Measurements from ENCODE around the gene NPHS1. TPM values are rescaled to one million over a fixed set of nuclear protein-coding genes. Genes with fewer than 3 reads are reported as not detected.
"Not testable (repeated sequence)": the region's sequence is repeated elsewhere in the genome, so short reads cannot be mapped to it uniquely, and the experiment has no call there.

NPHS1 gene
- polyA plus RNA-seq, 3 donors = not detected

DNA sequence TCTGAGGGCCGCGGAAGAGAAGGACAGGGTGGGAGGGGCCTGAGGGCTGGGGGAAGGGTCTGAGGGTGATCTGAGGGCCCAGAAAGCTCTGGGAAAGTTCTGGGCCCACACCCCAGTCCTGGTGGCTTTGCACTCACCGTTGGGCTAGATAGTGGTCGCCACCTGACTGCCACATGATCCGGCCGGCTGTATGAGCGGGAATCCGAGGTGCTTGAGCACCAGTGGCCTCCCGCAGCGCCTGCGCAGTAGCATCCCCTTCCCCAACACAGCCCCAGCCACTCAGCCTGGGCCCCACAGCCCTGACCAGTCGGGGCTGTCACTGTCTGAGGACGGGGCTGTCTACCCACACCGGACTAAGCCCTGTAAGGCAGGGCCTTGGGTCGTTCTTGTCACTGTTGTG is 54.6 kb downstream of the NPHS1 start:
- peak in 1 of 3 donors; percentile 5 for DNase-seq
- Histone ChIP-seq H3K4me2 (replicated peaks; ENCODE audit: extremely low read depth, low read length, poor library complexity, severe bottlenecking) (peak overlapping the region; percentile 19), H3K9ac (ENCODE audit: insufficient read depth, low read length, poor library complexity, severe bottlenecking) (no peak overlapping the region), H3K4me3 (replicated peaks in 1 of 3; ENCODE audit: low read depth in 2 of 3, low read length in 3 of 3) (no peak overlapping the region), H2AFZ (ENCODE audit: insufficient read depth, low read depth, low read length, poor library complexity, severe bottlenecking) (no peak overlapping the region), H3K27ac (ENCODE audit: low read depth in 1 of 2, low read length in 2 of 2) (no peak overlapping the region), H3K27me3 (ENCODE audit: control insufficient read depth in 2 of 2, insufficient read depth in 2 of 2, low read length in 2 of 2) (peaks cover 2 to 22% of the 10 kb centered on the region in 2 donors), H3K36me3 (replicated peaks in 1 of 2; ENCODE audit: control insufficient read depth in 1 of 2, insufficient read depth in 2 of 2, low read length in 2 of 2) (no peaks in the 10 kb centered on the region), H3K4me1 (ENCODE audit: control insufficient read depth in 1 of 2, insufficient read depth in 2 of 2, low read length in 2 of 2) (no peaks in the 10 kb centered on the region), H3K9me3 (replicated peaks in 1 of 2; ENCODE audit: control insufficient read depth in 1 of 2, insufficient read depth in 1 of 2, low read length in 2 of 2) (peaks cover 0 to 4% of the 10 kb centered on the region in 2 donors), H4K20me1 (ENCODE audit: insufficient read depth, low read length) (no peaks in the 10 kb centered on the region), H3K79me2 (ENCODE audit: insufficient read depth, low read length) (no peaks in the 10 kb centered on the region)
- Mint-ChIP-seq H3K4me3 (peak overlapping the region in 1 of 2 donors; percentile 73), H3K4me1 (peaks cover 4% of the 10 kb centered on the region), H3K27me3 (ENCODE audit: low read depth in 3 of 3) (peaks cover 32 to 50% (median 44%) of the 10 kb centered on the region in 3 donors), H3K36me3 (no peaks in the 10 kb centered on the region), H3K9me3 (peaks cover 0 to 17% (median 3%) of the 10 kb centered on the region in 7 donors), H3K27ac (no peak overlapping the region)
- TF ChIP-seq, protein P1, sequence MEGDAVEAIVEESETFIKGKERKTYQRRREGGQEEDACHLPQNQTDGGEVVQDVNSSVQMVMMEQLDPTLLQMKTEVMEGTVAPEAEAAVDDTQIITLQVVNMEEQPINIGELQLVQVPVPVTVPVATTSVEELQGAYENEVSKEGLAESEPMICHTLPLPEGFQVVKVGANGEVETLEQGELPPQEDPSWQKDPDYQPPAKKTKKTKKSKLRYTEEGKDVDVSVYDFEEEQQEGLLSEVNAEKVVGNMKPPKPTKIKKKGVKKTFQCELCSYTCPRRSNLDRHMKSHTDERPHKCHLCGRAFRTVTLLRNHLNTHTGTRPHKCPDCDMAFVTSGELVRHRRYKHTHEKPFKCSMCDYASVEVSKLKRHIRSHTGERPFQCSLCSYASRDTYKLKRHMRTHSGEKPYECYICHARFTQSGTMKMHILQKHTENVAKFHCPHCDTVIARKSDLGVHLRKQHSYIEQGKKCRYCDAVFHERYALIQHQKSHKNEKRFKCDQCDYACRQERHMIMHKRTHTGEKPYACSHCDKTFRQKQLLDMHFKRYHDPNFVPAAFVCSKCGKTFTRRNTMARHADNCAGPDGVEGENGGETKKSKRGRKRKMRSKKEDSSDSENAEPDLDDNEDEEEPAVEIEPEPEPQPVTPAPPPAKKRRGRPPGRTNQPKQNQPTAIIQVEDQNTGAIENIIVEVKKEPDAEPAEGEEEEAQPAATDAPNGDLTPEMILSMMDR (IDR thresholded peaks at IDR 0.05) = no peak
- 10% methylated on average over 15 of the region's 15 CpGs for WGBS (ENCODE audit: insufficient coverage)
- intact Hi-C loops (cut with micrococcal nuclease) = no loop called here

- TF ChIP-seq, protein P1 (IDR thresholded peaks at IDR 0.05) = no peak
- peaks cover 0 to 1% of the 10 kb centered on the region in 2 donors for H3K9me3 ChIP-seq (replicated peaks in 1 of 2; ENCODE audit: control insufficient read depth in 1 of 2, insufficient read depth in 1 of 2, low read length in 2 of 2)
- H3K4me2 ChIP-seq (replicated peaks; ENCODE audit: extremely low read depth, low read length, poor library complexity, severe bottlenecking) = no peak overlapping the region
- H3K36me3 ChIP-seq (replicated peaks in 1 of 2; ENCODE audit: control insufficient read depth in 1 of 2, insufficient read depth in 2 of 2, low read length in 2 of 2) = no peaks in the 10 kb centered on the region
- Mint-ChIP-seq H3K4me1 (peaks cover 4% of the 10 kb centered on the region), H3K9me3 (peaks cover 0 to 12% (median 2%) of the 10 kb centered on the region in 7 donors), H3K4me3 (peak overlapping the region in 1 of 2 donors; percentile 73), H3K36me3 (no peaks in the 10 kb centered on the region), H3K27me3 (ENCODE audit: low read depth in 3 of 3) (peaks cover 34 to 49% (median 44%) of the 10 kb centered on the region in 3 donors), H3K27ac (peak overlapping the region in 2 of 7 donors; percentile 19 to 50)
- no peak overlapping the region for H3K27ac ChIP-seq (ENCODE audit: low read depth in 1 of 2, low read length in 2 of 2)
- H3K4me3 ChIP-seq (replicated peaks in 1 of 3; ENCODE audit: low read depth in 2 of 3, low read length in 3 of 3) = no peak overlapping the region
- H3K4me1 ChIP-seq (ENCODE audit: control insufficient read depth in 1 of 2, insufficient read depth in 2 of 2, low read length in 2 of 2) = no peaks in the 10 kb centered on the region
- intact Hi-C loops (cut with micrococcal nuclease) = no loop called here
- H2AFZ ChIP-seq (ENCODE audit: insufficient read depth, low read depth, low read length, poor library complexity, severe bottlenecking) = no peak overlapping the region
- H3K79me2 ChIP-seq (ENCODE audit: insufficient read depth, low read length) = no peaks in the 10 kb centered on the region
- no peak overlapping the region for H3K9ac ChIP-seq (ENCODE audit: insufficient read depth, low read length, poor library complexity, severe bottlenecking)
- peaks cover 2 to 22% of the 10 kb centered on the region in 2 donors for H3K27me3 ChIP-seq (ENCODE audit: control insufficient read depth in 2 of 2, insufficient read depth in 2 of 2, low read length in 2 of 2)
- H4K20me1 ChIP-seq (ENCODE audit: insufficient read depth, low read length) = no peaks in the 10 kb centered on the region
- WGBS (ENCODE audit: insufficient coverage) = 21% methylated on average over 39 of the region's 39 CpGs
- DNase-seq = no peak
Observed at GRCh38 chr19:35796645-35797542, 55.4 kb downstream of the NPHS1 start.

GRCh38 chr19:35795564-35795963 is 56.7 kb downstream of the NPHS1 start:
- H3K4me3 ChIP-seq (replicated peaks in 1 of 3; ENCODE audit: low read depth in 2 of 3, low read length in 3 of 3); H3K27ac ChIP-seq (ENCODE audit: low read depth in 1 of 2, low read length in 2 of 2); intact Hi-C loops (cut with micrococcal nuclease); H3K4me3 Mint-ChIP-seq; H2AFZ ChIP-seq (ENCODE audit: insufficient read depth, low read depth, low read length, poor library complexity, severe bottlenecking); H3K79me2 ChIP-seq (ENCODE audit: insufficient read depth, low read length); H3K27ac Mint-ChIP-seq; H3K9me3 Mint-ChIP-seq; H3K4me1 Mint-ChIP-seq; H3K36me3 Mint-ChIP-seq; H4K20me1 ChIP-seq (ENCODE audit: insufficient read depth, low read length); H3K36me3 ChIP-seq (replicated peaks in 1 of 2; ENCODE audit: control insufficient read depth in 1 of 2, insufficient read depth in 2 of 2, low read length in 2 of 2); DNase-seq; H3K9me3 ChIP-seq (replicated peaks in 1 of 2; ENCODE audit: control insufficient read depth in 1 of 2, insufficient read depth in 1 of 2, low read length in 2 of 2); H3K4me1 ChIP-seq (ENCODE audit: control insufficient read depth in 1 of 2, insufficient read depth in 2 of 2, low read length in 2 of 2); H3K9ac ChIP-seq (ENCODE audit: insufficient read depth, low read length, poor library complexity, severe bottlenecking); H3K4me2 ChIP-seq (replicated peaks; ENCODE audit: extremely low read depth, low read length, poor library complexity, severe bottlenecking): not testable (repeated sequence)
- H3K27me3 ChIP-seq (ENCODE audit: control insufficient read depth in 2 of 2, insufficient read depth in 2 of 2, low read length in 2 of 2) = peaks cover 2 to 22% of the 10 kb centered on the region in 2 donors
- WGBS (ENCODE audit: insufficient coverage) = no CpG with 5 or more reads among the region's 1 CpG
- peaks cover 34 to 48% (median 44%) of the 10 kb centered on the region in 3 donors for H3K27me3 Mint-ChIP-seq (ENCODE audit: low read depth in 3 of 3)
